NT2/D1 (cell line): Measurements from ENCODE around the gene SLFN5.
"Not testable (repeated sequence)": the region's sequence is repeated elsewhere in the genome, so short reads cannot be mapped to it uniquely, and the experiment has no call there.

Experiments
- DNase-seq: peaks from one replicate; pipeline ENCODE4 v3.0.0-alpha.2; 2011; ENCODE audit warnings: low read depth, low spot score
- H3K27me3 ChIP-seq: 2 replicates; pipeline ENCODE4 v1.6.0; 2011; ENCODE audit warnings: mild to moderate bottlenecking; ENCODE audit not compliant: insufficient read length, insufficient read depth
- H3K36me3 ChIP-seq: 2 replicates; pipeline ENCODE4 v1.6.1; 2011; ENCODE audit warnings: mild to moderate bottlenecking, low read length, mixed read lengths; ENCODE audit not compliant: insufficient read depth, insufficient read length
- H3K4me1 ChIP-seq: 2 replicates; pipeline ENCODE4 v1.5.1; 2011; ENCODE audit not compliant: insufficient read depth, insufficient read length
- H3K4me3 ChIP-seq: 2 replicates; pipeline ENCODE4 v1.5.1; 2011; ENCODE audit warnings: low read depth; ENCODE audit not compliant: insufficient read length
- H3K9ac ChIP-seq: 2 replicates; pipeline ENCODE4 v1.6.0; 2011; ENCODE audit warnings: low read depth; ENCODE audit not compliant: insufficient read length
- H3K9me3 ChIP-seq: 2 replicates; pipeline ENCODE4 v1.5.1; 2011; ENCODE audit warnings: mild to moderate bottlenecking, low read length; ENCODE audit not compliant: insufficient read depth
- SUZ12 ChIP-seq: IDR thresholded peaks from 2 replicates; pipeline ENCODE4 v1.6.1; 2011; ENCODE audit not compliant: insufficient read length, insufficient read depth; ENCODE audit errors: extremely low read depth
- YY1 ChIP-seq: IDR thresholded peaks from 2 replicates; pipeline ENCODE4 v1.6.1; 2011; ENCODE audit not compliant: insufficient read length, insufficient read depth
- ZNF274 ChIP-seq: IDR thresholded peaks from 2 replicates; pipeline ENCODE4 v1.6.1; 2011; ENCODE audit warnings: mild to moderate bottlenecking, low read depth, low read length

SLFN5 gene

GRCh38 chr17:35242805-35243560 lies at the start of gene SLFN5:
SLFN5 (plus strand) TSS chr17:35243072; CDS start chr17:35258691, 15,619 bp downstream.
- TF ChIP-seq YY1 (no peak), ZNF274 (no peak), SUZ12 (no peak)
- Histone ChIP-seq H3K27me3 (no peaks in the 10 kb centered on the region), H3K4me3 (peak within 1 kb of the TSS; percentile 75), H3K4me1 (no peaks in the 10 kb centered on the region), H3K9ac (peak within 1 kb of the TSS; percentile 71), H3K9me3 (no peaks in the 10 kb centered on the region), H3K36me3 (peaks cover 7% of the 10 kb centered on the region)
- peak; percentile 55 for DNase-seq

GRCh38 chr17:35194001-35194400 lies 48.9 kb upstream of the SLFN5 start, which contains the start of gene SLC35G3:
SLC35G3 (minus strand) TSS chr17:35194393; CDS start chr17:35194307, 86 bp downstream.
- not testable (repeated sequence) for H3K36me3 ChIP-seq, H3K9me3 ChIP-seq, H3K4me3 ChIP-seq, H3K9ac ChIP-seq, H3K4me1 ChIP-seq, DNase-seq, H3K27me3 ChIP-seq

GRCh38 chr17:35195062-35195461 lies 47.8 kb upstream of the SLFN5 start:
- not testable (repeated sequence) for H3K4me3 ChIP-seq, H3K9ac ChIP-seq

GRCh38 chr17:35202582-35202981 lies 40.3 kb upstream of the SLFN5 start:
- H3K9me3 ChIP-seq, H3K4me1 ChIP-seq, DNase-seq, H3K4me3 ChIP-seq, H3K27me3 ChIP-seq, H3K9ac ChIP-seq, H3K36me3 ChIP-seq: not testable (repeated sequence)

More at GRCh38 chr17:35195062-35195461, 47.8 kb upstream of the SLFN5 start:
- H3K27me3 ChIP-seq, H3K4me1 ChIP-seq, DNase-seq, H3K9me3 ChIP-seq, H3K36me3 ChIP-seq: not testable (repeated sequence)

- no peak for TF ChIP-seq YY1
- DNase-seq = no peak
- no peaks in the 10 kb centered on the region for H3K9me3 ChIP-seq
- no peak overlapping the region for H3K4me3 ChIP-seq
- no peaks in the 10 kb centered on the region for H3K27me3 ChIP-seq
- H3K36me3 ChIP-seq = no peaks in the 10 kb centered on the region
- no peak overlapping the region for H3K9ac ChIP-seq
- no peaks in the 10 kb centered on the region for H3K4me1 ChIP-seq
Measured at GRCh38 chr17:35210741-35211140, 32.1 kb upstream of the SLFN5 start.

- Histone ChIP-seq H3K4me3 (no peak overlapping the region), H3K27me3 (no peaks in the 10 kb centered on the region), H3K4me1 (no peaks in the 10 kb centered on the region), H3K36me3 (no peaks in the 10 kb centered on the region), H3K9me3 (no peaks in the 10 kb centered on the region), H3K9ac (no peak overlapping the region)
- TF ChIP-seq SUZ12 (no peak), ZNF274 (no peak), YY1 (no peak)
- no peak for DNase-seq
Measured at GRCh38 chr17:35212668-35213067, 30.2 kb upstream of the SLFN5 start.

GRCh38 chr17:35213412-35213940 lies 29.4 kb upstream of the SLFN5 start:
- no peak overlapping the region for H3K9ac ChIP-seq
- TF ChIP-seq ZNF274 (no peak), SUZ12 (no peak), YY1 (no peak)
- H3K27me3 ChIP-seq = no peaks in the 10 kb centered on the region

GRCh38 chr17:35214192-35214591 lies 28.7 kb upstream of the SLFN5 start:
- Histone ChIP-seq H3K4me1 (no peaks in the 10 kb centered on the region), H3K9me3 (no peaks in the 10 kb centered on the region), H3K36me3 (no peaks in the 10 kb centered on the region), H3K4me3 (no peak overlapping the region), H3K27me3 (no peaks in the 10 kb centered on the region), H3K9ac (no peak overlapping the region)
- TF ChIP-seq YY1 (no peak), ZNF274 (no peak), SUZ12 (no peak)
- DNase-seq = no peak

More at GRCh38 chr17:35213412-35213940, 29.4 kb upstream of the SLFN5 start:
- DNase-seq = no peak
- no peaks in the 10 kb centered on the region for H3K4me1 ChIP-seq
- no peaks in the 10 kb centered on the region for H3K36me3 ChIP-seq
- H3K9me3 ChIP-seq = no peaks in the 10 kb centered on the region
- H3K4me3 ChIP-seq = no peak overlapping the region
